ENCODE measurements around the gene SLC1A3. TPM values are rescaled to one million over a fixed set of nuclear protein-coding genes. Genes with fewer than 3 reads are reported as not detected.

The SLC1A3 gene
- total and polyA plus RNA-seq, 10 of the 15 experiments (the other 5 are each of a cell fraction or from before 2014, with no cell fraction given) = 0.23 to 4.4 (median 3.3) TPM

DNA sequence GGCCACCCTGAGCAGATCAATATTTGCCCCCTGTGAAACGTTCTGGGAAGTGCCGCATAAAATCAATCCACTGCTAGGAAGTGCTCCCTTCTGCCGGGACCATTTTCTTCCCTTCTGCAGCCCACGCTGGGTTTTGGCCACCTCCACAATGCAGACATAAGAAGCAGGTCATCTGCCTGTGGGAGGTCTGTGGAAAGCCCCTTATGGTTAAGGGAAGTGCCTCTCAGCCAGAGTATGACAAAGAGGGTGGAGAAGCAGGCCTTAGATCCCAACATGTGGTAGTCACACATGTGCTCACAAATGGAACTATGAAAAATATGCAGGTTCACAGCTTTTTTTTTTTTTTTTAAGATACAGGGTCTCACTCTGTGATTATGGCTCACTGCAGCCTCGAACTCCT, 82.8 kb downstream of the SLC1A3 start (continued):
- TF ChIP-seq MEF2A (IDR thresholded peaks at IDR 0.05; ENCODE audit: insufficient read depth, low read depth, low read length) (no peak), CBX3 (IDR thresholded peaks at IDR 0.05; ENCODE audit: borderline replicate concordance, low read depth) (no peak), RELB (IDR thresholded peaks at IDR 0.05; ENCODE audit: low read depth) (peak; percentile 84), PAX8 (IDR thresholded peaks at IDR 0.05) (no peak), CREM (IDR thresholded peaks at IDR 0.05; ENCODE audit: low read depth) (peak; percentile 42; the same call in 1 of the 2 replicates), JUNB (IDR thresholded peaks at IDR 0.05) (no peak), ATF2 (IDR thresholded peaks at IDR 0.05; ENCODE audit: low read length) (no peak), ZSCAN29 (IDR thresholded peaks at IDR 0.05) (no peak), ATF7 (IDR thresholded peaks at IDR 0.05; ENCODE audit: low read depth) (no peak; the same call in 1 of the 2 replicates), CEBPZ (IDR thresholded peaks at IDR 0.05; ENCODE audit: low read depth, low read length) (no peak), YBX1 (IDR thresholded peaks at IDR 0.05) (no peak), ESRRA (IDR thresholded peaks at IDR 0.05; ENCODE audit: low read length) (no peak), NFIC (IDR thresholded peaks at IDR 0.05; ENCODE audit: low read depth, low read length) (peak; percentile 53; the same call in 1 of the 2 replicates)
- TF ChIP-seq, protein P1, sequence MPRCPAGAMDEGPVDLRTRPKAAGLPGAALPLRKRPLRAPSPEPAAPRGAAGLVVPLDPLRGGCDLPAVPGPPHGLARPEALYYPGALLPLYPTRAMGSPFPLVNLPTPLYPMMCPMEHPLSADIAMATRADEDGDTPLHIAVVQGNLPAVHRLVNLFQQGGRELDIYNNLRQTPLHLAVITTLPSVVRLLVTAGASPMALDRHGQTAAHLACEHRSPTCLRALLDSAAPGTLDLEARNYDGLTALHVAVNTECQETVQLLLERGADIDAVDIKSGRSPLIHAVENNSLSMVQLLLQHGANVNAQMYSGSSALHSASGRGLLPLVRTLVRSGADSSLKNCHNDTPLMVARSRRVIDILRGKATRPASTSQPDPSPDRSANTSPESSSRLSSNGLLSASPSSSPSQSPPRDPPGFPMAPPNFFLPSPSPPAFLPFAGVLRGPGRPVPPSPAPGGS (IDR thresholded peaks at IDR 0.05; ENCODE audit: borderline replicate concordance, insufficient read depth, low read depth, low read length, poor library complexity, severe bottlenecking) = no peak
- TF ChIP-seq, protein P2, sequence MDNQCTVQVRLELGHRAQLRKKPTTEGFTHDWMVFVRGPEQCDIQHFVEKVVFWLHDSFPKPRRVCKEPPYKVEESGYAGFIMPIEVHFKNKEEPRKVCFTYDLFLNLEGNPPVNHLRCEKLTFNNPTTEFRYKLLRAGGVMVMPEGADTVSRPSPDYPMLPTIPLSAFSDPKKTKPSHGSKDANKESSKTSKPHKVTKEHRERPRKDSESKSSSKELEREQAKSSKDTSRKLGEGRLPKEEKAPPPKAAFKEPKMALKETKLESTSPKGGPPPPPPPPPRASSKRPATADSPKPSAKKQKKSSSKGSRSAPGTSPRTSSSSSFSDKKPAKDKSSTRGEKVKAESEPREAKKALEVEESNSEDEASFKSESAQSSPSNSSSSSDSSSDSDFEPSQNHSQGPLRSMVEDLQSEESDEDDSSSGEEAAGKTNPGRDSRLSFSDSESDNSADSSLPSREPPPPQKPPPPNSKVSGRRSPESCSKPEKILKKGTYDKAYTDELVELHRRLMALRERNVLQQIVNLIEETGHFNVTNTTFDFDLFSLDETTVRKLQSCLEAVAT (IDR thresholded peaks at IDR 0.05) = peak; percentile 65; the same call in 1 of the 2 replicates
